K562 (cell line): ENCODE measurements around the gene ATAD5. TPM values are rescaled to one million over a fixed set of nuclear protein-coding genes. Genes with fewer than 3 reads are reported as not detected.

Source experiments
- ATAC-seq: fragments of 200-7000 bp; cut with Tn5 transposase; 3 replicates; pipeline ENCODE4 v1.9.1; 2020; ENCODE audit warnings: moderate library complexity
- BruUV-seq: library from RNA; stranded (reverse); fragments of 400-500 nt; replicated peaks from 2 replicates; lab custom pipeline; 2021; lab: Mats Ljungman, UMichigan
- CTCF ChIA-PET: fragments of 300-600 bp; formaldehyde crosslinking; extraction: SDS; loops from one replicate; lab custom pipeline; 2021; ENCODE audit warnings: low intra/inter-chr PET ratio; lab: Yijun Ruan, JAX
- POLR2A ChIA-PET: fragments of 300-600, 350-650 bp; sonication (Branson Sonifier 250); formaldehyde crosslinking; extraction: SDS; loops from one replicate; lab custom pipeline; 2021; ENCODE audit warnings: antibody characterized with exemption, inconsistent platforms; lab: Yijun Ruan, JAX
- DNase-seq, 4 experiments: peaks; one replicate each; pipeline versions ENCODE4 v3.0.0 to v3.0.0-alpha.2; 2011 to 2018; ENCODE audit warnings: low spot score in 3 of 4, mixed read lengths in 3 of 4; ENCODE audit errors: extremely low read depth in 1 of 4
- FAIRE-seq: peaks from 2 replicates; lab custom pipeline; 2011; peaks lifted over from hg19 to GRCh38; lab: Jason Lieb, UNC
- H2AFZ ChIP-seq: 2 replicates; pipeline ENCODE4 v1.6.0; 2011; ENCODE audit warnings: low read depth, low read length, control low read depth, inconsistent platforms
- H3K27ac ChIP-seq: fragments of 200-600 bp; 3 replicates; pipeline ENCODE4 v1.8.0; 2011; ENCODE audit warnings: low read depth, mild to moderate bottlenecking, control low read depth, inconsistent platforms, low read length, moderate library complexity, mixed read lengths; ENCODE audit errors: extremely low read depth
- H3K27me3 ChIP-seq, 2 experiments: fragments of 300-600 bp in 1 of 2; 2 replicates in 1 of 2; 3 replicates in 1 of 2; pipeline versions ENCODE4 v1.6.0 to v1.8.0; 2011; ENCODE audit warnings: inconsistent platforms in 2 of 2, low read length in 2 of 2, mild to moderate bottlenecking in 1 of 2, mixed read lengths in 1 of 2, moderate library complexity in 1 of 2; ENCODE audit not compliant: control insufficient read depth in 2 of 2, insufficient read depth in 2 of 2
- H3K36me3 ChIP-seq: fragments of 300-600 bp; 3 replicates; pipeline ENCODE4 v1.8.0; 2011; ENCODE audit warnings: mild to moderate bottlenecking, low read length, inconsistent platforms; ENCODE audit not compliant: control insufficient read depth, insufficient read depth
- H3K4me1 ChIP-seq, 2 experiments: fragments of 200-600 bp in 1 of 2; replicated peaks in 1 of 2; 2 replicates in 1 of 2; 3 replicates in 1 of 2; pipeline versions ENCODE4 v1.5.1 to v1.8.0; 2011; ENCODE audit warnings: inconsistent platforms in 2 of 2, low read length in 2 of 2, mild to moderate bottlenecking in 1 of 2, mixed read lengths in 1 of 2, moderate library complexity in 1 of 2; ENCODE audit not compliant: control insufficient read depth in 2 of 2, insufficient read depth in 2 of 2
- H3K4me2 ChIP-seq: 2 replicates; pipeline ENCODE4 v1.6.1; 2011; ENCODE audit warnings: low read length, control low read depth, inconsistent platforms, mixed read lengths; ENCODE audit not compliant: insufficient read depth
- H3K4me3 ChIP-seq: fragments of 200-600 bp; sonication (generic), shearing (Covaris generic); 2 replicates; pipeline ENCODE4 v1.5.1; 2016; ENCODE audit warnings: control low read depth, inconsistent platforms
- H3K79me2 ChIP-seq: fragments of 200-600 bp; 3 replicates; pipeline ENCODE4 v1.8.0; 2011; ENCODE audit warnings: low read length, inconsistent platforms; ENCODE audit not compliant: control insufficient read depth, insufficient read depth
- H3K9ac ChIP-seq, 2 experiments: 2 replicates each; pipeline versions ENCODE4 v1.6.0 to v1.6.1; 2011; ENCODE audit warnings: low read depth in 2 of 2, low read length in 2 of 2, control low read depth in 1 of 2, inconsistent platforms in 1 of 2, mild to moderate bottlenecking in 1 of 2, mixed read lengths in 1 of 2; ENCODE audit not compliant: insufficient read depth in 1 of 2
- H3K9me1 ChIP-seq: one replicate; pipeline ENCODE4 v1.6.0; 2011; ENCODE audit warnings: inconsistent platforms, mild to moderate bottlenecking, low read length, moderate library complexity; ENCODE audit not compliant: control insufficient read depth, insufficient read depth
- H3K9me3 ChIP-seq: replicated peaks from 2 replicates; pipeline ENCODE4 v1.5.1; 2011; ENCODE audit warnings: low read depth, low read length, inconsistent platforms; ENCODE audit not compliant: control insufficient read depth, insufficient read depth
- H4K20me1 ChIP-seq: replicated peaks from 2 replicates; pipeline ENCODE4 v1.6.1; 2011; ENCODE audit warnings: low read length, inconsistent platforms, mixed read lengths; ENCODE audit not compliant: control insufficient read depth, insufficient read depth
- JUND ChIP-seq, 2 experiments: IDR thresholded peaks; 2 replicates in 1 of 2; 3 replicates in 1 of 2; pipeline ENCODE4 v1.6.1; 2011; ENCODE audit warnings: borderline replicate concordance in 2 of 2, low read depth in 2 of 2, low read length in 2 of 2, improper control_type of control experiment in 1 of 2, missing biosample characterization in 1 of 2, missing genetic modification characterization in 1 of 2, missing genetic modification reagents in 1 of 2
- MCM2 ChIP-seq: fragments of 450-650 bp; IDR thresholded peaks from 2 replicates; pipeline ENCODE4 v1.6.1; 2017; ENCODE audit warnings: low read depth, mild to moderate bottlenecking
- PRMT5 ChIP-seq: sonication (generic); formaldehyde crosslinking; IDR thresholded peaks from 2 replicates; pipeline ENCODE4 v1.5.0; 2020; ENCODE audit warnings: missing genetic modification reagents
- PTTG1 ChIP-seq: fragments of 450-650 bp; IDR thresholded peaks from 2 replicates; pipeline ENCODE4 v1.6.1; 2016; ENCODE audit warnings: low read depth, mild to moderate bottlenecking, missing genetic modification characterization, missing compliant biosample characterization
- RFX7 ChIP-seq: fragments of 250-450 bp; sonication (Bioruptor Pico); IDR thresholded peaks from 2 replicates; pipeline ENCODE4 v1.5.1; 2021; ENCODE audit warnings: mild to moderate bottlenecking
- SIN3A ChIP-seq, 2 experiments: fragments of 150-350 bp in 1 of 2; IDR thresholded peaks; 2 replicates each; pipeline ENCODE4 v1.6.1; 2011 to 2016; ENCODE audit warnings: borderline replicate concordance in 2 of 2, low read depth in 2 of 2, low read length in 2 of 2, mild to moderate bottlenecking in 2 of 2, moderate library complexity in 2 of 2; ENCODE audit not compliant: control insufficient read depth in 1 of 2
- ZNF384 ChIP-seq: IDR thresholded peaks from 2 replicates; pipeline ENCODE4 v1.6.1; 2012; ENCODE audit warnings: low read depth, low read length, improper control_type of control experiment
- ZNF431 ChIP-seq: sonication (generic); formaldehyde crosslinking; IDR thresholded peaks from 2 replicates; pipeline ENCODE4 v1.8.0; 2022; ENCODE audit warnings: mild to moderate bottlenecking, missing genetic modification reagents
- ZNF436 ChIP-seq: fragments of 250-450, 450-650 bp; sonication (Bioruptor Pico); formaldehyde crosslinking; IDR thresholded peaks from 2 replicates; pipeline ENCODE4 v1.7.0; 2020; ENCODE audit warnings: mild to moderate bottlenecking
- ZNF561 ChIP-seq: fragments of 450-650 bp; formaldehyde crosslinking; conservative IDR thresholded peaks from 2 replicates; pipeline ENCODE4 v1.4.0; 2020; ENCODE audit warnings: mild to moderate bottlenecking, moderate library complexity
- WGBS: fragments of 100-300 bp; shearing (Covaris generic); methylation state at CpG from one replicate; pipeline ENCODE4 v1.1.6; 2016; ENCODE audit warnings: low coverage, mixed read lengths; ENCODE audit not compliant: insufficient coverage; ENCODE audit errors: missing lambda C conversion rate; 5-methylcytosine and 5-hydroxymethylcytosine counted together
- in situ Hi-C: fragments of 300-500 bp; cut with MboI; formaldehyde crosslinking; loops from 4 replicates; pipeline ENCODE4 v1.15.0; 2018; ENCODE audit warnings: inconsistent platforms, mixed read lengths
- intact Hi-C: fragments of 100-400 bp; cut with micrococcal nuclease; formaldehyde crosslinking; loops from 2 replicates; pipeline ENCODE4 v1.14.2; 2022
- polyA plus RNA-seq, 8 experiments: library from polyadenylated mRNA; depleted of rRNA in 4 of 8; stranded (reverse) in 5 of 8; unstranded in 3 of 8; fragments of >200 nt; fragmentation: Nextera tagmentation in 2 of 8; fragmentation: Illumina TruSeq in 1 of 8; extraction: Ambion mirVana in 2 of 8; extraction: Trizol in 1 of 8; gene quantifications; 2 replicates each; pipeline versions ENCODE4 v1.2.1 to v1.2.3, GENCODE V29; 2011 to 2014; ENCODE audit warnings: inconsistent platforms in 1 of 8, missing spikeins in 1 of 8
- total RNA-seq, 7 experiments: library from RNA; depleted of rRNA in 6 of 7; stranded (reverse); fragments of >200 nt in 6 of 7; fragmentation: Illumina TruSeq in 2 of 7; extraction: Trizol in 2 of 7; gene quantifications; 2 replicates each; pipeline versions ENCODE4 v1.2.1 to v1.2.3, GENCODE V29; 2011 to 2021; ENCODE audit warnings: low replicate concordance in 1 of 7

Gene ATAD5
- total and polyA plus RNA-seq, 9 of the 15 experiments (the other 6 are each of a cell fraction or from before 2014, with no cell fraction given): 4.6 to 25.6 (median 19.5) TPM

DNA sequence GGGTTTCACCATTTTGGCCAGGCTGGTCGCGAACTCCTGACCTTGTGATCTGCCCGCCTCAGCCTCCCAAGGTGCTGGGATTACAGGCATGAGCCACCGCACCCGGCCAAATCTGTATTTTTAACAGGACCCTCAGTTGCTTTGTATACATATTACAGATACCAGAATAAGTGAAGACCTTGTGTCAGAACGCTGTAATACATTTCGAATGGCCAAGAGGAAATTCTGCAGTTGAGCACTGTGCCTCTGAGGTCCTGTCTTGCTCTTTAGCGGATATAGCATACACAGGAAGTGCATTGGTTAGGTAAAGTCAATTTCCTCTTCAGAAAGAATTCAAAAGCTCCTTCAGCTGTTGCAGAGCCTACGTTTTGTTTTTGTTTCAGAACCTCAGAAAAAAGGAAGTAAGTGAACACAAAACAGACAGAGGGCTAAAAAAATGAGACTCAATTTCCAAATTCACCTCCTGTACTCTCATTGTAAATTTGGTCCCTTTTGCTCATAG is 22.9 kb upstream of the ATAD5 start:
- BruUV-seq: no TSS peak
- no peak for DNase-seq
- H3K9ac ChIP-seq: no peak overlapping the region
- no peak overlapping the region for H3K4me3 ChIP-seq
- H3K4me2 ChIP-seq: no peak overlapping the region
- intact Hi-C loops: no loop called here
- WGBS: 91% methylated on average over 9 of the region's 9 CpGs
- no peaks in the 10 kb centered on the region; the same call in 1 of the 2 replicates for H4K20me1 ChIP-seq
- H3K27ac ChIP-seq: no peak overlapping the region
- POLR2A ChIA-PET: interaction anchor here (0.8 to 2.4 kb wide), 2 partner anchors 11 to 16 kb away, joined by 6 to 18 read pairs; partner anchors contain the start of gene CRLF3
- CTCF ChIA-PET: no interaction called here
- no peaks in the 10 kb centered on the region for H3K9me3 ChIP-seq
- no peaks in the 10 kb centered on the region for H3K27me3 ChIP-seq
- peaks cover 74% of the 10 kb centered on the region for H3K79me2 ChIP-seq
- in situ Hi-C loops: no loop called here
- no peak for ATAC-seq
- H2AFZ ChIP-seq: no peak overlapping the region
- no peak for FAIRE-seq
- H3K36me3 ChIP-seq: peaks cover 44% of the 10 kb centered on the region
- no peaks in the 10 kb centered on the region for H3K4me1 ChIP-seq
- no peak for TF ChIP-seq ZNF436
- no peak for TF ChIP-seq PRMT5
- no peak for TF ChIP-seq JUND (IDR thresholded peaks at IDR 0.05; ENCODE audit: borderline replicate concordance, low read depth, low read length)
- TF ChIP-seq JUND (tag; IDR thresholded peaks at IDR 0.05; ENCODE audit: borderline replicate concordance, low read depth, low read length): no peak
- TF ChIP-seq MCM2: no peak
- no peak for TF ChIP-seq RFX7 (CRISPR knock-in tag)
- no peaks in the 10 kb centered on the region for H3K9me1 ChIP-seq

DNA sequence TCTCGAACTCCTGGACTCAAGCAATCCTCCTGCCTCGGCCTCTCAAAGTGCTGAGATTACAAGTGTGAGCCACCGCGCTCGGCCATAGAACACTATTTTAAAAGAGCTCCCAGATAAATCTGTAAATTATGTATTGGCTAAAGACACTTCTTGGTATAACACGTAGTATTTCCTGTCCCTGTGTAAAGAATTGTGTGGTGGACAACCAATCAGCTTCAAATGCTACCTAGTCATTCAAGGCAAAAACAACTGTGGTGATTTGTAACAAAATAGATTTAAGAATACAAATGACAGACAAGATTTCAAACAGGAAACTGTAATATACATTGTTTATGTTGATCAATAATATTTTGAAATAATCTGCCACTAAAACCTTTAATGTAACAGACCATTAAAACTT is 21.9 kb upstream of the ATAD5 start:
- H3K9me1 ChIP-seq: no peaks in the 10 kb centered on the region
- 97% methylated on average over 6 of the region's 6 CpGs for WGBS
- intact Hi-C loops (no loop called here), in situ Hi-C loops (no loop called here)
- H3K79me2 ChIP-seq: peaks cover 78% of the 10 kb centered on the region
- POLR2A ChIA-PET: interaction anchor here (0.6 to 2.4 kb wide), 5 partner anchors 10 to 58 kb away, joined by 3 to 18 read pairs (median 6); partner anchors contain the start of gene CRLF3
- DNase-seq: no peak
- H3K4me2 ChIP-seq: no peak overlapping the region
- H3K27ac ChIP-seq: no peak overlapping the region
- peaks cover 34% of the 10 kb centered on the region for H3K36me3 ChIP-seq
- FAIRE-seq: no peak
- BruUV-seq: no TSS peak
- no peak overlapping the region for H3K4me3 ChIP-seq
- no peak overlapping the region for H3K9ac ChIP-seq
- H4K20me1 ChIP-seq: no peaks in the 10 kb centered on the region; the same call in 1 of the 2 replicates
- H3K27me3 ChIP-seq: no peaks in the 10 kb centered on the region
- H3K9me3 ChIP-seq: no peaks in the 10 kb centered on the region
- CTCF ChIA-PET: no interaction called here
- no peak overlapping the region for H2AFZ ChIP-seq
- H3K4me1 ChIP-seq: no peaks in the 10 kb centered on the region
- TF ChIP-seq ZNF561 (CRISPR knock-in tag): no peak
- TF ChIP-seq ZNF431 (CRISPR knock-in tag): no peak
- no peak for TF ChIP-seq SIN3A (IDR thresholded peaks at IDR 0.05; ENCODE audit: borderline replicate concordance in 2 of 2, control insufficient read depth in 1 of 2, low read depth in 2 of 2, low read length in 2 of 2)
- no peak for TF ChIP-seq ZNF384
- no peak for TF ChIP-seq PTTG1 (tag)
- no peak for ATAC-seq
